ENCODE data around the gene HMCN1.
A peak's percentile ranks its signal among the peaks of the same experiment; 100 is the strongest.

HMCN1 gene

DNA sequence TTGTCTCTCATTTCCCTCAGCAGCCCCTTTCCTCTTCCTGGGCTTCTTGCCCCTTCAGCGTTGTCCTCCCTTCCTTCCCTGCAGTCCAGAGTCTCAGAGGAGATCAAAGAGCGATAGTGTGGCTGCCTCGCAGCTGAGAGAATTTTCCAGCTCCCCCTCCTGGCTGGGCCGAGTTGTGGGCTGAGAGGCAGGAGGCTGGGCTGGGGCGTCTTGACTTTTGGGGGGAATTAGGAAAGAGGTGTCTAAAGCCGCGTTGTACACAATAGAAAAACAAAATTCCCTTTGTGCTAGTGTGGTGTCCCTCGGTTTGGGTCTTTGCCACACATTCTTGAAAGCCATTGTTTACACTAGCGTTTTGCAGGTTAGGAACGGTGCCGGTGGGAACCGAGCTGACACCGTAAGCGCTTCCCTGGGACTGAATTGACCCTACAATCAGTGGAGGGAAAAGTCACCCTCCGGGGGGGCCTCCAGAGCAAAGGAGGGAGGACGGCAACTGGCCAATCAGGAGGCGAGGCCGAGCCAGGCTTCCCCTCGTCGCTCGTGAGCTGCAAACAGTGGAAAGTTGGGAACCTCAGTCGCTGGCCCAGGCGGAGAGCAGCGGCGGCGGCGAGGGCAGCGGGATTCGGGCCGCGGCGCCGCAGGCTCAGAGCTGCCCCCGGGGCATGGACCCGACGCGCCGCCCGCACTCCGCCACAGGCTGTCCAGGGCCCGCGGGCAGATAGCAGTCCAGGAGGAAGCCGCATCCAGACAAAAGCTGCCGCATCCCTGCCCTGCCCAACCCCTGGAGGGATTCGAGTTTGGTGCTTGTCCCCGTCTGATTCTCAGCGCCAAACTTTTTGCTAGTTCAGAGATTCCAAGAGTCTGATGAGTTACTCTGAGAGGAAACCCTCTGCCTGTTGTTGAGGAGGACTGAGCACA, at the start of gene HMCN1:
Gene HMCN1 (plus strand): TSS at position 574 of the 918 bp plus-strand sequence. CDS start 389 bp downstream, outside the sequence.
- peak in 28 of 56 donors; percentile 3 to 54 (median 18) for DNase-seq

DNA sequence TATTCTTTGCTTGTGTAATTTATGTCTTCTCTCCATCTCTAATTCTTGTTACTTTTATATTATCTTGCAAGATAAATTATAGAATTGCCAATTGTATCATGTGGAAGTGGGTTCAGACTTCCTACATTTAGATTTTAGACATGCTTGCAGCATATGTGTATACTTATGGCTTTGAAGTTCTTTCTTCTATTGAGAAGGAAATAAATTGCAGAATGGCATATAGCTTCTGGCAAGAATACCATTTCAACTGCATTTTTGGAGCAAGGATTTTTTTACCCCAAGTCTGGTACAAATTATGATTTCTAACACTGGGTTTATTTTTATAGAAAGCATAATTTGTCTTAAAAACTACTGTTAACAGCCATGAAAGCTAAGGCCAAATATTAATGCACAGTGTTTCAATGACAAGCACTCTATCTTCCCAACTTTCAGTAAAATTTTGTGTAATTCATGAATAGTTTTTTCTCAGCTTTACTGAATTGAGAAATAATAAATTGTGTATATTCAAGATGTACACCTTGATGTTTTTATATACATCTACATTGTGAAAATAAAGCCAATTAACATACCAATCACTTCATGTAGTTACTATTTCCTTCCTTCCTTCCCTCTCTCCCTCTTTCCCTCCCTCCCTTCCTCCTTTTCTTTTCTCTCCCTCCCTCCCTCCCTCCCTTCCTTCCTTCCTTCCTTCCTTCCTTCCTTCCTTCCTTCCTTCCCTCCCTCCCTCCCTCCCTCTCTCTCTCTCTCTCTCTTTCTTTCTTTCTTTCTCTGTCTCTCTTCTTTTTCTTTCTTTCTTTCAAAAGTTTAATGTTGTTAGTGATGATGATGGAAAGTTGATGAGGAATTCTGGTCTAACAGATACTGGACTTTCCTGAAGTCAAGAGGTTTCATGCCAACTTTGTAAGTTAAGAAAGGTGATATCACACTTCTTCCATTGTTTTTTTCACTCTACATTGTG, 47.1 kb upstream of the HMCN1 start:
- DNase-seq = no peak

DNA sequence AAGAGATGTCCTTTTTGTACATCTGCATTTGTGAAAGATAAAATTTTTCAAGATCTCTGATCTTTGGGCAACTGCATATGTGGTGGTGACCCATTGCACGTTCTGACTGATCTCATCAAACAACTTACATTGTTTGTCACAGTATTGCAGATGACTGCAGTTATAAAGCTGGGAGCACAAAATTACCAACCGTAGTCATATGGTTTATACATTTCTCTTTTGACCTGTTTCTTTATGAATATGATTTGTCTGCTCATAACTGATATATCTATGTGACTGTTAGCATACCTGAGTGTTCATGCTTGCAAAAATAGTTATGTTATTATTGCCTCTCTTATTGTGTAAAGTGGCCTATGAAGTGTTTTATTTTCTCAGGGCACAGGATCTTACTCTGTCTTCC, 43.7 kb upstream of the HMCN1 start:
- DNase-seq = no peak

DNA sequence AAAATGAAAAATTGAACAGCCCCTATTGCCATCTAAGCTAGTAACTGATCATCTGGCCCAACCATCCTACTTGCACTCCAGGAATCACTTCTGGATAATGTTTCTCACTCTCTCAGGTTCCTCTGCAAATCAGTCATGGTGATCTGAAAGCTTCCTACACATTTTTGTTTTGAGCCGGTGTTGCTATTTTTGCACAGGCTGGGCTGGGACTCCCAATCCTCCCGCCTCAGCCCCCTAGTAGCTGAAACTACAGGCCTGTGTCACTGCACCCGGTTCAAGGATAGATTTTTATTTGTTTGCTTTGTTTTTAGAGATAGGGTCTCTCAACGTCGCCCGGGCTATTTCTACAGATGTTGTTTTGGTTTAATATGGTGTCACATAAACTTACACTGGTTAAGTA, 40.5 kb upstream of the HMCN1 start:
- DNase-seq = no peak

DNA sequence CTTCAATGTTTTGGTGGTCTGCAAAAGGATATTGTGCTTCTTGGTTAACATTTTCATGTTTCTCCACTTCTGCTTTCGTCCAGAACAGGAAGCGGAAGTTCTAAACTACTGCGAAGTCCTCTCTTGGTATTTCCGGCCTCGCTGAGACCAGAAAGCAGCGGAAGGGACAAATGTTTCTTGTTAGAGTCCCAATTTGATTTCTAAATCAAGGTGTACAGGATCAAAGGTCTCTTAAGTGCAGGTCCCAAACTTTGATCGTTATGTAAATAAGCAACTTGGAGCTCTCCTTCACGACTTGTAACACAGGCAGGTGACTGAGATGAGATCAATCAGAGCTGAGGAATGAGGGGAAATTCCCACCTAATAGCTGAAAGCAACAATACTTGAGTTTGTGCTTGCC, 40.1 kb upstream of the HMCN1 start:
- no peak for DNase-seq

DNA sequence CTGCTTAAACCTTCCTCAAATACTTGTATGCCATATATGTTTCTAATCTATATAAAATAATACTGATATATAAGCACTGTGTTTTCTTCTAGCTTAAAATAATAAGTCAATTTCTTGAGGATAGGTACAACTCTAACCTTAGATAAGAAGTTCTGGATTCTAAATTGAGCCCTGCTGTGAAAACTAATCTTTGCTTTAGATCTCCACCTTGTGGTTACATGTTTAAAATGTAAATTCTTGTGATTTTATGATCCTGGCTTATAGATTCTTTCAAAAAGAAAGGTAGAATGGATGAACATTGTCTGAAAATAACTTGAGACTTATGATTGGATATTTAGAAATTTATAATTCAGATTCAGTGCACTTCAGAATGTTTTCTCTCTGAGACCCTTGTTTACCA, 38.9 kb upstream of the HMCN1 start:
- no peak for DNase-seq

DNA sequence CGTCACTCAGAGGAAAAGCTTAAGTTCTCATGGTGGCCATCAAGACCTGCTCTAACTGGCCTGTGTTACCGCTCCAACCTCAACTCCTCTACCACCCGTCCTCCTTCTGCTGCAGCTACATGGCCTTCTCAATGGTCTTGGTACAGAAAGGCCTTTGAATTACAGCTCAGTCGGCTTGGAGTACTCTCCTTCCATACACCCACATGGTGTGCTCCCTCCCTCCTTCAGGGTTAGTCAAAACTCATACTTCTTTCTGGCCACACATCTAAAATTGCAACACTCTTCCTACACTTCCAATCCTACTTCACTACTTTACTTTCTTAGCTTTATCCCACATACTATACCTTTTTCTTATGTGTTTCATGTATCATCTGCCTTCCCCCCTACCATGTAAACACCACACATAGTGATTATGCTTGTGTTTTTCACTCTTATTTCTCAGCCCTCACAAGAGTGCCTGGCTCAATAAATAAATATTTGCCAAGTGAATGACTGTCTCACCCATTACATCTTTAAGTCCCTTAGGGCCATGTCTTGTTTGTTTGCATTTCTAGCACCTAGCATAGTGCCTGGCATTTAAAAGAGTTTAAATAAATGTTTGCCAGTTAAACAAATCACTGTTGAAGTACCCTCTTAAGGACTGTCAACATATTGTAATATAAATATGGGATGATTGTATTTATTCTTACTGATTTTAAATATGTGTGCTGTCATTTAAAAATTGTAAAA, 37.6 kb upstream of the HMCN1 start:
- no peak for DNase-seq

DNA sequence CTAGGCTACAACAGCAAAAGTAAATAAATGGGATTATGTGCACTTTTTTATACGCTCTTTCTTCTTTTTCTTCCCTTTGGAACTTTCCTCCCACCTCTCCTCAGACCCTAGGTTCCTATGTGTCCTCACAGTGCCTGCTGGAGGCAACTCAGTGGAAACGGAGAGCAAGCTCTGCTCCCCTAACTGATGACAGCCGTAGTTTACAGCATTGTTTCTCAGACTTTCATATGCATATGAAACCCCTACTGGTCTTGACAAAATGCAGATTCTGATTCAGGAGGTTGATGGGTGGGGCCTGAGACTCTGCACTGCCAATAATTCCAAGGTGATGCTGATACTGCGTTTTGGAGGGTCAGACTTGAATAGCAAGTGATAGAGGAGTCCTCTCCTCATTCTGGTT, 34.3 kb upstream of the HMCN1 start:
- DNase-seq = no peak

DNA sequence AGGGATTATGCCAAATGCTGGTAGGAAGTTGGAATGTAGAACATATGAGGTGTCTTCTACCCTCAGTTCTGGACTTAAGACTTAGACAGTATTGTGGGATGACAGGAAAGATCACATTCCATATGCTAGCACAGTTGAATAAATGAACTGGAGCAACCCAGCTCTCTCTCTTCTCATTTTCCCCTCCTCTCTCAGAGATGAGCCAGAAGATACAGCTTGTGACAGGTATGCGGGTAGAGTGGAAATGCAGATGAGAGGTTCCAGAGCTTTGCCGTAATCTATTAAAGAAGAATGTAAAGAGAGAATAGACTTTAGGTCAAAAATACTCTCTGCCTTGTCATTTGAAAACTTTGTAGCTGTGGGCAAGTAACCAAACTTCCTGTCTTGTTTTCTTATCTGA, 32.5 kb upstream of the HMCN1 start:
- DNase-seq = no peak

DNA sequence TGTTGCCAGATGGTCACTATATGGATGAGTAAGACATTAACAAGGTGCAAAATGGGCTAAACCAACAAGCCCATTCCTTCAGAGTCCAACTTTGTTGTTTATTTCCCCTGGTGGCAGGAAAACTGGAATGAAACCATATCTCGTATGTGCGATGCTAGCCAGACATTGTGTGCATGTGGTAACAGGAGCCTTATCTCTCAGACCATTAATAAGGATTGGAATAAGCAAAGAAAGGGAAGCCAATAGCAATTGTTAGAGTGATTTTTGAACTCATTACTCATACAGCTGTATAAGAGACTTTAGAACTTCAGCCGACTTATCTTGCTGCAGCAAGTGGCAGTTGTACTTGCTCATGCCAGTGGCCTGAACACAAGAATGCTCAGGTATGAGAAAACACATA, 30.0 kb upstream of the HMCN1 start:
- DNase-seq = no peak

DNA sequence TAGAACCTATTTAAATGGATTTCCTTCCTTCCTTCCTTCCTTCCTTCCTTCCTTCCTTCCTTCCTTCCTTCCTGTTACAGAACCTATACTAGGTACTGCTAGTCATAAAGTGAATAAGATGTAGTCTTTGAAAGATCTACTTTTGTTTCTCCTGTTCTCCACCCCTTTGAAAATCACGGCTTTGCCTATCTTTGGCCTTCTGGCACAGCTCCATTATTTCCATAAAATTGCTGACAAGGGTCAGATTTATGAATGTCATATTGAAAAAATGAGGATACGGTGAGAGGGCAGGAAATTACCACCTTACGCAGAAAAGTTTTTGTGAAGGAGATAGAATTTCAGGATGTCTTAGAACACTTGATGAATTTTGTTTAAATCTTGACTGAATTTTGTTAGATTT, 18.1 kb upstream of the HMCN1 start:
- DNase-seq = no peak

DNA sequence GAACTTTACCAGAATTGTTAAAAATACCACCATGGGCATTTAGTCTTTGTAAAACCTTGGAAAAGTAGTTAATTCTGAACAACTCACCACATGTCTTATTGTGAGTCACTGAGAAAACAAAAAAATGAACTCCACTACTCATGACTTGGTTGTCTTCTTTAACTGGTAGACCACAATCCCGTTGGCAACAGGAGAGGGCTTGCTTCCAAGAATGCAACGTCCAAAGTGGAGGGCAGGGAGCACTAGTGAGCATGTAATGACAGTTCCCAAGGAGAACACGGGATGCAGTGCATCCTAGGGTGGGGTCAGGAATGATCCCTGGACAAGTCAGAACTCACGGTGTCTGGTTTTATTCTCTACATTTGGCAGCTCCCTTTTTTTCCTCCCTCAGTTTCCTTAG, 15.2 kb upstream of the HMCN1 start:
- no peak for DNase-seq

DNA sequence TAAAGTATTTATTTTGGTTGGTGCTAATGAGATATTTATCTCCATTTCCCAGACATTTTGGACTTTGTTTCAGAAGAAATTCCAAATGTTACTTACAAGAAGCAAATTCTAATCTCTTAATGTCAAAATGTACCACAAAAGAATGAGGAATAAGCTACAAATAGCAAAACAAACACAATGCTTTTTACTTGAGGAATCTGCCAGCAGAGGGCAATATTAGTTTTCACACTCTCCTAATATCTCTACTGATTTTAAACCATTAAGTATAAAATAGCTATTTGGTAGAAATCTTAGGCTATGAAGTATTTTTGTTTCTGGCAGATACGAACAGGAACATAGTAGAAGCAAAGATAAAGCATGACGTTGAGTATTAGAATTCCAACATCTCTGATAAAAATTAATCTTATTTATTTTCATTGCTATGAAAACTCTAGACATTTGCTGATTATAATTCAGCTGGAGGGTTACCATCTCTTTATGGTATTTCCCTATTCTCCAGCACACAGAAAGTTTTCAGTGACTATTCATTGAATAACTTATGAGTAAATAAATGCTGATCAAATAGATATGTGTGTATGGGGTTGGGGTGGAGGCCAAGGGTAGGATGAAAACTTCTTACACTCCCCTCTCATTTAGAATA, 13.4 kb upstream of the HMCN1 start:
- DNase-seq = no peak

DNA sequence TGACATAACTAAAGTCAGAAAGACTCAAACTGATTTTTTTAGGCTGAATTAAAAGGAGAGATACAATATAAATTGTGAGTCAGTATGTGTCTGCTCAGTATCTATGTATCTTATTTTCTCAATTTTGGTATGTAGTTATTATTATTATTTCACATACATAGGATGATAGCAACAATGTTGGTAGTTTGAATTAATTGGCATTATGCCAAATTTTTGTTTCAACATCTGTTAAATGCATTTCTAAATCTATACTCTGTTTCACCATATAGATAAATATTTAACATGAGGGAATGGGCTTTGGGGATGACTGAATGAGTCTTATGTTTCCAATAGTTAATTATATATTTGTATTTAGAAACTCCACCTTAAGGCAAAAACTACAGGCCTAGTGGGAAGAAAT, 12.6 kb upstream of the HMCN1 start:
- DNase-seq = no peak

DNA sequence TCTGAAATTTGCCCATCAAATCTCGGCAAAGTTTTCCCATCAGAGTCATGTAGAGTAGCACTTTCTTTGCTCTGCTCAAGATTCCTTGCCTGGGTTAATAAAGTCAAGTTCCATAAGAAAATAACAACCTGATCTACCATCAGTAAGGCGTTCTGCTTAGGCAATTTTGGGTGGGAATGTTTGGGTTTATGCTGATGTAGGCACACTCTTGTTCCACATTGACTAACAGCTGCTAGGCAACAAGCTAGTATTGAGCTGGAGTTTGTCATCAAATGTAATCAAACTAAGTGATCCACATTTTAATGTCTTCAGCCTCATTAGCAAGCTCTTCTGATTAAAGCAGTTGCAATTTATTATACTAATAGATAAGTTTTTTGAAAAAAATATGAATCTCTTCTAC, 12.1 kb upstream of the HMCN1 start:
- DNase-seq = no peak

DNA sequence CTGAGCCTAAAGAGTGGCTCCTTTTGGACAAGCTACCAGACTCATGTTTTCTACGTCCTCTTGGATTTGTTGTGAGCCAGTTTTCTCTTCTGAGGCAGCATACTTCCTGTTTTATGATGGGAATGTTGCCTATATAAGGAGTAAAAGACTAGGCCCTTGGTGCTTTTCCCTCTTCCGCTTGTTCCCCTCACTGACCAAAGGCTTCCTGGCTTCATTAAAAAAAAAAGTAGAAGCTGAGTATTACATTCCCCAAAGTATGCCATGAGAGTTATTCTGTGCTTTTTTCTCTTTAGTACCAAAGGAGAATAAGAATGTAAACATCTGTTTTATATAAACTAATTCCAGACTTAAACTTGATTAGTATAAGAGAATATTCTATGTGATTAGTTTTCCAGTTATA, 6.5 kb upstream of the HMCN1 start:
- DNase-seq = no peak

DNA sequence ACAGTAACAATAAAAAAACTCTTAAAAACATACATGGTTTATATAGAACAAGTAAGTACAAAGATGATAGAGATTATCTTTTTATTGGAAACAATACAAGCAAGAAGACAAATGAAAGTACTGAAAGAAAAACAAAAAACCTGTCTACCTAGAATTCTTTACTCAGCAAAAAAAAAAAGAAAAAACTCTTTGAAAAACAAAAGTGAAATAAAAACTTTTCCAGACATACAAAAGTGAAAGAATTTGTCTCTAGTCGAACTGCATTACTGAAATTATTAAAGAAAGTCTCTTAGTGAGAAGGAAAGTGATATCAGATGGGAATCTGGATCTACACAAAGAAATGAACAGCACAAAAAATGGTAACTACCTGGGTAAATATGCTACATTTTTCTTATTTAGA, 2.7 kb upstream of the HMCN1 start:
- no peak for DNase-seq

DNA sequence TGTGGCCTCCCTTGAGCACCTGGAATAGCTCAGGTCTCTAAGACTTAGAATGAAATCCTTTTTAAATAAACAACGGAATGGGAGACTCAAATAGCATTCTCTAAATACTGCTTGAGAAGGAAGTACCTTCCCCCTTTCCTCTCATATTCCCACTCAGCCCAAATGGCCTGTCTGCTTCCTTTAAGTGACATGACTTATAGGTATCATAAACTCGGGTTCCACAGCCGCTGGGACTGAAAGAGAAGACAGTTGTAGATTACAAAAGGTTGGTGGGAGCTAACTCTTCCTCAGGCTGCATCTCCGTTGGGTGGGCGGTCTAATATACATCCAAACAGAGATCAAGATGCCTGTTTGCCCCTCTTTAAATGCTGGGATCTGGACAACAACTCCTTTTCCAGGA, 1.2 kb upstream of the HMCN1 start:
- no peak for DNase-seq

DNA sequence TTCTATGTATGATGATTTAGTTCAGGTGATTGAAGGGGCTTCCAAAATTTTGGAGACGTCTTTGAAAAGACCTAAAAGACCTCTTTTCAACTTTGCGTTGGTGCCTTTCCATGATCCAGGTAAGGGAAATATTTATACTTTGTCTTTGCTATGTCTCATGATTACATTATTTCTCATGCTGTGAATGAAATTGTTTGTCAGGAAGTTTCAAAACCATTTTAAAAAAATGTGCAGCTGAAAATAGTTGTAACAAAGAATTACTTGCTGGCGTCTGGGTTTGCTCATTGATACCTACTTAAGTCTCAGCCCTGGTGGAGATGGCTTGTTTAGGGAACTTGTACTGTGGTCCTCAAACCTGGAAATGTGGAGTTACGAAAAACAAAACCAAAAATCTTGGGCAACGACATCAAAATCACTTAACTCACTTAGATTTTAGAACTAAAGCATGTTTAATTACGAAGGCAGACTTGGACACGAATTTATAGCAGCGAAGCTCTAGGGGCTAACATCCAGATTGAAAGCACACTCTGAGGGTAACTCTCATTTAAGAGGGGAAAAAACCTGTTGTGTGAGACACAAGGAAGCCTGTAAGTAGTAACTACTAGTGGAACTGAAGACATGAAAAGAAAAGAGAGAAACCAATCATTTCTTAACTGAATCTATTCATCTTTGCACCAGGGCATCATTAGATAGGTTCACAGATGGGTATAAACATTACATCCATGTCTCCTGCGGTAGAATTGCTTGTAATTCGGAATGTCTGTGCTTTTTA, 924 bp downstream of the HMCN1 start:
- no peak for DNase-seq

DNA sequence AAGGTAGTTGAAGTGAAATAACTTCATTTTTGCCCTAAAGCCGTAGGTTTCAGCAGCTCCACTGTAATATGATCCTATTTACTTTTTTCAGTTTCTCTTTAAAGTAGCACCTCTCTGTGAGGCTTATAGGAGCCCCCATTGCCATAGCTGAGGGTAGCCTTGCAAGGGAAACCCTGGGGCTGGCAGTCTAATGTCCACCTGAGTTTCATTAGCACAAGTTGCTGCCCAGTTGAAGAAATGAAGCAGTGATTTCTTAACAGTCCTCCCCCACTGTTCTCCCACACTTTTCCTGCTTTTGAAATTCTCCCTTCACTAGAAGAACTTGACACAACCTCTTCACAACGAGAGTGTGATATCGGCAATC, 1.5 kb downstream of the HMCN1 start:
- DNase-seq = no peak

Measured in nucleus accumbens (tissue), 56 donors.